Measurements from ENCODE around the gene MYOM3.
A peak's percentile ranks its signal among the peaks of the same experiment; 100 is the strongest.

Gene MYOM3

DNA sequence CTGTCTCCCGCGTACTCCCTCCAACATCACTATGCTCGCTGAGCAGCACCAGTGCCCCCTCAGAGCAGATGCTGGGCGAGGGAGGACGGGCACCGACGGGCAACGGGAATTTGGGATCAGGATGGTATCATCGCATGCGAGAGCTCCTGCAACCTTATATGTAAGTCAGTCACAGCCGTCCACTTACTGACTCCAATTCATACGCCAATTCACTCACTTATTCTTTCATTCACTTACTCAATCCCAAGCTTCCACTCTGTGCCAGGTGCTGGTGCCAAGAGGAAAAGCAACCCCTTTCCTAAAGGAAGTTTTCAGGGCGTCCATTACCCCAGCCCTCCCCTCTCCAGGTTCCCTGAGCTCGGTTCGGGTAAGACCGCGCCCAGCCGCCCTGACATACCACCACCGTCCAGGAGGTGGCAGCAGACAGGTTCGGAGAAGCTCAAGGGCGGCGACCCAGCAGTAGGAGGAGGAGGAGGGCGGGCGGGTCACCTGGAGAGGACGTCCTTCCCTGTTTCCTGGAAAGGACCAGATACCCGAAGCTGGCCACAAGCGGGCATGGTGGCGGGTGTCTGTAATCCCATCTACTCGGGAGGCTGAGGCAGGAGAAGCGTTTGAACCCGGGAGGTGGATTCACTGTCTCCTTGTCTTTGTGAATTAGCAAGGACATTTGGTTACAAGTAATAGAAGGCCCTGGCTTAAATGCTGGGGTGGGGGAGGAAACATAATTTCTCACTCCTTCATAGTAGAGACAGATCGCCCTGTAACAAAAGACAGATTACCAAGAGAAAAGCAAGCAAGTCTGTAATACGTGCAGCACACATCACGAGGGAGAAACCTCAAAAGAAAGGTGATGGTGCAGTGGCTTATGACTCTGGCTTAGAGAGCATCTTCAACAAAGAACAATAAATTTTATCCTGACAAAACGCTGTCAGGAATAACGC is 38.6 kb upstream of the MYOM3 start:
- peaks cover 8% of the 10 kb centered on the region; the same call in 1 of the 2 replicates for H3K4me1 ChIP-seq (ENCODE audit: control insufficient read depth, insufficient read depth, low read length)
- peak; percentile 92 for DNase-seq (ENCODE audit: low read depth, low spot score)
- H3K27me3 ChIP-seq (ENCODE audit: control insufficient read depth, insufficient read depth, low read length): no peaks in the 10 kb centered on the region
- H3K36me3 ChIP-seq (ENCODE audit: control insufficient read depth, insufficient read depth, low read length): no peaks in the 10 kb centered on the region
- WGBS (ENCODE audit: insufficient coverage, insufficient read length): no CpG with 5 or more reads among the region's 36 CpGs
- peak overlapping the region; percentile 3; the same call in 1 of the 2 replicates for H3K4me3 ChIP-seq (ENCODE audit: low read length)
- H3K9me3 ChIP-seq (ENCODE audit: control insufficient read depth, insufficient read depth, low read length): no peaks in the 10 kb centered on the region
- H3K27ac ChIP-seq (ENCODE audit: low read length): no peak overlapping the region

DNA sequence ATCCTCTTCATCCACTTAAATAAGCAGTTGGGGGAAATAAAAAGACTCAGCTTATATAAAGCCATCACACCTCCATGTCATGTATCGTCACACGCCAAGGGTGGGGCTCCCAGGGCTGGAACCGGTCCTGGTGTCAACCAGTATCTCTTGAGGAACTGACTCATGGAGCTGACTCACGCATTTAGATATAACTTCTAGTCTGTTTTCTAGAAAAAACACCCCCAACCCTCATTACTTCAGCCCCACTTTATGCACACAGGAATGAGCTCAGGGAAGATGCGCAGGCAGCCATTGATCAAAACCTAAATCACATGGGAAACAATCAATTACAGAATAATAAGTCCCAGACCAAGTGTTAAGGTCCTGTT is 37.9 kb upstream of the MYOM3 start:
- no peaks in the 10 kb centered on the region for H3K36me3 ChIP-seq (ENCODE audit: control insufficient read depth, insufficient read depth, low read length)
- no CpG with 5 or more reads among the region's 5 CpGs for WGBS (ENCODE audit: insufficient coverage, insufficient read length)
- H3K4me3 ChIP-seq (ENCODE audit: low read length): no peak overlapping the region
- DNase-seq (ENCODE audit: low read depth, low spot score): no peak
- no peak overlapping the region for H3K27ac ChIP-seq (ENCODE audit: low read length)
- no peaks in the 10 kb centered on the region for H3K27me3 ChIP-seq (ENCODE audit: control insufficient read depth, insufficient read depth, low read length)
- no peaks in the 10 kb centered on the region for H3K9me3 ChIP-seq (ENCODE audit: control insufficient read depth, insufficient read depth, low read length)
- H3K4me1 ChIP-seq (ENCODE audit: control insufficient read depth, insufficient read depth, low read length): peaks cover 5% of the 10 kb centered on the region; the same call in 1 of the 2 replicates

DNA sequence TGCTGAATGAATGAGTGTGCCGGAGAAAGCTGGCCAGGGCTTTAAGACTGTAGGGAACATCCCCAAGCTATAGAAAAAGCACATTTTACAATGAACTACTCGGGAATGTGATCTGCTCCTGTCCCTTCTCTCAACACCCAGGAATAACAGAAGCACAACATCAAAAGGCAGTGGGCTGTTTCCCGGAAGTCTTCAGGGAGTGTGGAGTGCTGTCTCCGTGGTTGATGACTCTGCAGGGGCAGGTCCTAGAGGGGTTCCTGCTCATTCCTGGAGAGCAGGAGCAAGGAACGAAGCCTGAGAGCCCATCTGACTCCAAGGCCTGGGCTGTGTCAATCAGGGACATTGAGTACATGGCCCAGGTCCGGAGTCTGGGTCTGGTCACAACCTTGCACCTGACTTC is 35.9 kb upstream of the MYOM3 start:
- H3K4me3 ChIP-seq (ENCODE audit: low read length): no peak overlapping the region
- peaks cover 4% of the 10 kb centered on the region; the same call in 1 of the 2 replicates for H3K4me1 ChIP-seq (ENCODE audit: control insufficient read depth, insufficient read depth, low read length)
- WGBS (ENCODE audit: insufficient coverage, insufficient read length): no CpG with 5 or more reads among the region's 6 CpGs
- DNase-seq (ENCODE audit: low read depth, low spot score): no peak
- H3K36me3 ChIP-seq (ENCODE audit: control insufficient read depth, insufficient read depth, low read length): no peaks in the 10 kb centered on the region
- H3K9me3 ChIP-seq (ENCODE audit: control insufficient read depth, insufficient read depth, low read length): no peaks in the 10 kb centered on the region
- no peak overlapping the region for H3K27ac ChIP-seq (ENCODE audit: low read length)
- H3K27me3 ChIP-seq (ENCODE audit: control insufficient read depth, insufficient read depth, low read length): no peaks in the 10 kb centered on the region

DNA sequence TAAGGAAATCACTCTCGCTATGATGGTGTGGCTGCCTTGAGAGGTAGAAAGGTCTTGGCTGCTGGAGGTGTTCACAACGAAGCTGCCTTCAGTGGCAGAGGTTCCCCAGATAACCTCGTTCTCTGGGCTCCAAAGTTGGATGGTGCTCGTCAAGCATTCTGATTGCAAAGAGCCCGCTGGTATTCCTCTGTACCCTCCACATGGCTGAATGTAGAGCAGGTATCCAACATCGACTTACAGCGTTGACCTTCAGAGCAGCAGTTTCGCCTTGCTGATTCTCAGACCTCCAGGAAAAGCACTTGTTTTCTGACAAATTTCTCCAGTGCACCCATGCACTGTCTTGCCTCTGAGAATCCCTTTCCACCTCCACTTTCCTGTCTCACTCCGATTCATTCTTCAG is 35.3 kb upstream of the MYOM3 start:
- Histone ChIP-seq H3K27ac (ENCODE audit: low read length) (no peak overlapping the region), H3K4me3 (ENCODE audit: low read length) (no peak overlapping the region), H3K36me3 (ENCODE audit: control insufficient read depth, insufficient read depth, low read length) (no peaks in the 10 kb centered on the region), H3K9me3 (ENCODE audit: control insufficient read depth, insufficient read depth, low read length) (no peaks in the 10 kb centered on the region), H3K4me1 (ENCODE audit: control insufficient read depth, insufficient read depth, low read length) (peaks cover 2% of the 10 kb centered on the region; the same call in 1 of the 2 replicates), H3K27me3 (ENCODE audit: control insufficient read depth, insufficient read depth, low read length) (no peaks in the 10 kb centered on the region)
- DNase-seq (ENCODE audit: low read depth, low spot score): no peak
- WGBS (ENCODE audit: insufficient coverage, insufficient read length): no CpG with 5 or more reads among the region's 9 CpGs

DNA sequence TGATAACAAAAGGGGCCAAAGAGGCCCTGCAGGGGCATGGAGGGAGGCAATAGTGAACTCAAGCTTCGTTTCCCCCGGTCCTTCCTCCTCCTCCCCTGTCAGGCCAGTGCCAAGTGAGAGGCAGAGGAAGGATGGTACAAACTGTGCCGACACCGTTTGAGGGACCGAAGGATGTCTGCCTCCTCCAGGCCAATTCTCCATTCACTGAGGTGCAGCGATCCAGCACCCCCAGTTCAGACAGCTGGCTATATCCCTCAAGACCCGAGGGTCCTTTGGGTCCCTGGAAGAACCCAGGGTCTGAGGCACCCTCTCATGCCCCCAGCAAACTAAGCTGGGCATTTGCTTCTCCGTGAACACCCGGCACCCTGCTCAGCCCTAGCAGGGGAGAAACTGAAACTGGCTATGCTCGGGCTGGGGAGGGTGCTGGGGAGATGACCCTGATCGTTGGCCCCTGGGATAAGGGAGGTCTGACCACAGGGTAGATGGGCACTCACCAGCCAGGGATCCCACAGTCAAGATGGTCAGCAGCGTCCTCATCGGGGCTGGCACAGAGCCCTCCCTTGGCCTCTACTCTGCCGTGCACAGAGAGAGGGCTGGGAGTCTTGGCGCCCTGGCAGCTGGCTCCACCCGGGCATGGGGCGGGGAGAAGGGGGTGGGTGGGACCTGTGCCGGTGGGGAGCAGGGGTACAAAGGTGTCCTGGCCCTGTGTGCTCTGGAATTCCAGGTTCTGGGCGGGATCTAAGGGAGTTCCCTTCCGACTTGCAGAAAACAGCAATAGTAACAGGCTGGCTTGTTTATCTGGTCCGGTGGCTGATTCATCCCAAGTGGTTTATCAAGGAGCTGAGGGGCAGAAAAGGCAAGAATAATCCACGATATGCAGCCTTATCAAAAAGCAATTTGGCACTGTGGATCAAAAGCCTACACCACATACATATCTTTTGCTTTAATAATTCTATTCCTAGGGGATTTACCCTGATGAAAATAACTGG is 30.9 kb upstream of the MYOM3 start, which contains the start of gene IL22RA1:
Gene IL22RA1 (minus strand): TSS at position 595 of the 989 bp plus-strand sequence. CDS start 58 bp downstream, at position 537.
- WGBS (ENCODE audit: insufficient coverage, insufficient read length): no CpG with 5 or more reads among the region's 22 CpGs
- Histone ChIP-seq H3K9me3 (ENCODE audit: control insufficient read depth, insufficient read depth, low read length) (no peaks in the 10 kb centered on the region), H3K27ac (ENCODE audit: low read length) (no peak within 1 kb of the TSS), H3K27me3 (ENCODE audit: control insufficient read depth, insufficient read depth, low read length) (no peaks in the 10 kb centered on the region), H3K36me3 (ENCODE audit: control insufficient read depth, insufficient read depth, low read length) (no peaks in the 10 kb centered on the region), H3K4me3 (ENCODE audit: low read length) (no peak within 1 kb of the TSS), H3K4me1 (ENCODE audit: control insufficient read depth, insufficient read depth, low read length) (no peaks in the 10 kb centered on the region)
- no peak for DNase-seq (ENCODE audit: low read depth, low spot score)

DNA sequence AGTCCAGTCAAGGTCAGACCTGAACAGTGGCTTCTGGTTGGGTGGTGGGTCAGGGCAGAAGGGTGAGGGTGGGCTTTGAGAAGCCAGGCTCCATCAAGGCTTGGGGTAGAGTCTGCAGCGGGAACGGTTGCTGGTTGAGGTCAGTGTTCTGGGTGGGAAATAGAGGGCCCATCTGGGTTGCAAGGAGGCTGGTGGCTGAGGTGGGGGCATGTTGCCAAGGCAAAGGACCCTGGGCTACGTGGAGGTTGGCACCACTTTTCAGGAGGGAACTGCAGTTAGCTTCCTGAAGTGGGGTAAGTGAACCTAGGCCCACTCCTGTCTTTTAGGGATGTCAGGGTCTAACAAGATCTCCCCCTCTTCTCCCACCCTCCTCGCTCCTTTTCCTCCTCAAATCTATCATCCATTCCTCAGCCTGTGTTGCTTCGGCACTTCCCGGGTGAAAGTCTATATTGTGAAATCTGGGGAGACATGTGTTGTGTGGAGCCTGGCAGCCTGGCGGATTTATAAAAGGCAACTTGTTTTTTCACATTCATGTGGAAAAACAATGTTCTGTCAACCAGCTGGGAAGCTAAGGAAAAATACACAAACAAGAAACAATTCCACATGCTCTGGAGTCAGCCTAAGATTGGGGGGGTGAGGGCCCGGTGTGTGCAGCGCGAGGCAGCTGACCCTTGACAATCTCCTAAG is 29.5 kb upstream of the MYOM3 start:
- Histone ChIP-seq H3K9me3 (ENCODE audit: control insufficient read depth, insufficient read depth, low read length) (no peaks in the 10 kb centered on the region), H3K27ac (ENCODE audit: low read length) (no peak overlapping the region), H3K27me3 (ENCODE audit: control insufficient read depth, insufficient read depth, low read length) (no peaks in the 10 kb centered on the region), H3K36me3 (ENCODE audit: control insufficient read depth, insufficient read depth, low read length) (no peaks in the 10 kb centered on the region), H3K4me3 (ENCODE audit: low read length) (no peak overlapping the region), H3K4me1 (ENCODE audit: control insufficient read depth, insufficient read depth, low read length) (no peaks in the 10 kb centered on the region)
- no peak for DNase-seq (ENCODE audit: low read depth, low spot score)
- WGBS (ENCODE audit: insufficient coverage, insufficient read length): no CpG with 5 or more reads among the region's 10 CpGs

DNA sequence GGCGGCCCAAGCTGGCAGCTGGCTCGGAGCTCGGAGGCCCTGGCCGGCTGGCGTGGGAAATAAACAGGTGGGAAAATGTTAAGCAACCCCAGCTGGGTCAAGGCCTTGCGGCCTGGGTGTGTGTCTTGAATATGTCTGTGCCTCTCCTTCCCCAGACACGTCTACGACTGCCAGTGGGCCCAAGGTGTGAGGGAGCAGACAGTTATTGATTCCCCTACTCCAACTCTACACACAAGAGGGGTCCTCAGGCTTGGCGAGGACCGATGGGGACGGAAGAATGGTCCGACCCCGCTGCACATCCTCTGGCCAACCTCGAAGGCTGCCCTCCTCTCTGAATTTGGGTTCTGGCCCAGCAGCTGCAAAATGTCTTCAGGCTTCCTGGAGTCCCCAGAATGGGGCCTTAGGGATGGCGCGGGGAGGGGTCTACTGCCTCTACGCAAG is 28.8 kb upstream of the MYOM3 start:
- H3K36me3 ChIP-seq (ENCODE audit: control insufficient read depth, insufficient read depth, low read length): no peaks in the 10 kb centered on the region
- no peaks in the 10 kb centered on the region for H3K27me3 ChIP-seq (ENCODE audit: control insufficient read depth, insufficient read depth, low read length)
- no peak for DNase-seq (ENCODE audit: low read depth, low spot score)
- WGBS (ENCODE audit: insufficient coverage, insufficient read length): no CpG with 5 or more reads among the region's 17 CpGs
- no peaks in the 10 kb centered on the region for H3K9me3 ChIP-seq (ENCODE audit: control insufficient read depth, insufficient read depth, low read length)
- no peak overlapping the region for H3K27ac ChIP-seq (ENCODE audit: low read length)
- H3K4me3 ChIP-seq (ENCODE audit: low read length): no peak overlapping the region
- no peaks in the 10 kb centered on the region for H3K4me1 ChIP-seq (ENCODE audit: control insufficient read depth, insufficient read depth, low read length)

DNA sequence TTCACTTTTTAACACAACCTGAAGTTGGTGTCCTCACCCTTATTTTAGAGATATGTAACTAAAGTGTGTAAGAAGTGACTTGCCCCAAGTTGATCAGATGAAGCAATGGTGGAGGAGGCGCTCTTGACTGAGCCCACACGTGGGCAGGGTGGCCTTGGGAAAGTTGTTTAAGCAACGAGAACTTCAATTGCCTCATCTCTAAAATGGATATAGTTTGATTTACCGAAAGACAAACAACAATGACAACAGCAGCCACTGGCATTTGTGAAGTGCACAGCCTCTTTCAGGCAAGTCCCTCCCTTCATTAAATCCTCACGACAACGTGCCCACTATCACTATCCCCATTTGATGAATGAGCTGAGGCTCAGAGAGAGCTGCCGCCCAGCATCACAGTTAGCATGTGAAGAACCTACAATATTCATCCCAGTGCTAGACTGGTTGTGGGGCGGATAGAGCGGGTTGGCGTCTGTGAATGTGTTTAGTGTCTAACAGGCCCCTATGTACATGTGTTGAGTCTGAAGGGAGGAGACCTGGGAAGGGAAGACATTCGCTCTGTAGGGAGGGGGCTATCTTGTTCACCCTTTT is 28.0 kb upstream of the MYOM3 start:
- Histone ChIP-seq H3K9me3 (ENCODE audit: control insufficient read depth, insufficient read depth, low read length) (no peaks in the 10 kb centered on the region), H3K4me1 (ENCODE audit: control insufficient read depth, insufficient read depth, low read length) (no peaks in the 10 kb centered on the region), H3K36me3 (ENCODE audit: control insufficient read depth, insufficient read depth, low read length) (no peaks in the 10 kb centered on the region), H3K4me3 (ENCODE audit: low read length) (no peak overlapping the region), H3K27ac (ENCODE audit: low read length) (no peak overlapping the region), H3K27me3 (ENCODE audit: control insufficient read depth, insufficient read depth, low read length) (no peaks in the 10 kb centered on the region)
- DNase-seq (ENCODE audit: low read depth, low spot score): no peak
- no CpG with 5 or more reads among the region's 11 CpGs for WGBS (ENCODE audit: insufficient coverage, insufficient read length)

DNA sequence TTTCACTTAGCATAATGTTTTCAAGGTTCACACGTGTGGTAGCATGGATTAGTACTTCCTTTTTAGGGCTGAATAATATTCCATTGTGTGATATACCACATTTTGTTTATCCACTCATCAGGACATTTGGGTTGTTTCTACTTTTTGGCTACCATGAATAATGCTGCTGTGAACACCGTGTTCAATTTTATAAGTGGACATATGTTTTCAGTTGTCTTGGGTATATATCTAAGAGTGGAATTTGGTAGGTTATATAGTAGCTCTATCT is 27.2 kb upstream of the MYOM3 start:
- no peak for DNase-seq (ENCODE audit: low read depth, low spot score)
- H3K4me3 ChIP-seq (ENCODE audit: low read length): no peak overlapping the region
- no peaks in the 10 kb centered on the region for H3K36me3 ChIP-seq (ENCODE audit: control insufficient read depth, insufficient read depth, low read length)
- H3K27ac ChIP-seq (ENCODE audit: low read length): no peak overlapping the region
- WGBS (ENCODE audit: insufficient coverage, insufficient read length): no CpG with 5 or more reads among the region's 2 CpGs
- no peaks in the 10 kb centered on the region for H3K4me1 ChIP-seq (ENCODE audit: control insufficient read depth, insufficient read depth, low read length)
- no peaks in the 10 kb centered on the region for H3K27me3 ChIP-seq (ENCODE audit: control insufficient read depth, insufficient read depth, low read length)
- H3K9me3 ChIP-seq (ENCODE audit: control insufficient read depth, insufficient read depth, low read length): no peaks in the 10 kb centered on the region
